HAP-1 (cell line): Measurements from ENCODE around the gene BRINP3.

Experiments used
- DNase-seq, 2 experiments: peaks; one replicate each; pipeline ENCODE4 v3.0.0-alpha.2; 2016 to 2020; ENCODE audit warnings: low spot score in 2 of 2
- H3K27me3 ChIP-seq: fragments of 250-450 bp; sonication (Bioruptor Pico); 2 replicates; pipeline ENCODE4 v1.5.1; 2020; ENCODE audit warnings: low read depth, mild to moderate bottlenecking, moderate library complexity
- H3K36me3 ChIP-seq: fragments of 250-450 bp; sonication (Bioruptor Pico); replicated peaks from 2 replicates; pipeline ENCODE4 v1.5.1; 2020; ENCODE audit warnings: mild to moderate bottlenecking
- H3K4me1 ChIP-seq: fragments of 250-450 bp; sonication (Bioruptor Pico); 2 replicates; pipeline ENCODE4 v1.5.1; 2020; ENCODE audit warnings: mild to moderate bottlenecking
- H3K4me3 ChIP-seq: fragments of 250-450 bp; sonication (Bioruptor Pico); 2 replicates; pipeline ENCODE4 v1.5.1; 2020; ENCODE audit warnings: mild to moderate bottlenecking, moderate library complexity
- H3K9me3 ChIP-seq: fragments of 250-450 bp; sonication (Bioruptor Pico); 2 replicates; pipeline ENCODE4 v1.5.1; 2020; ENCODE audit warnings: mild to moderate bottlenecking, moderate library complexity
- in situ Hi-C: fragments of 300-500 bp; cut with MboI; formaldehyde crosslinking; loops from 3 replicates; pipeline ENCODE4 v1.14.3; 2020; ENCODE audit warnings: low sequenced_read_pairs, inconsistent platforms, mixed read lengths

Gene BRINP3

DNA sequence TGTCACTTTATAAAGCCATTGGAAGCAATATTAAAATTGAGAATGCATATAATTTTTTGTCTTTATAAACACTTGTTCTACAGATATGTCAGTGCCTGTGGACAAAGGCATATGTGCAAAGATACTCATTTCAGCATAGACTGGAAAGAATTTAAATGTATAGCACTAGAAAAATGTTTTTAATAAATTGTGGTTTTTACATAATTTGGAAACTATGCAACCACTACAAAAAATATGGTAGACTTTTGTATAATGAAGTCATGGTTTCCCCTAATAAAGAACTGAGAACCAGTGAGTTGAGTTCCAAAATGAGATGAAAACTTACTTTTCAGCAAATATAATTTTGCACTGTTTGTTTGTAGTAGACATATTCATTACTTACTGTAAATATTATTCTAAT is 48.5 kb downstream of the BRINP3 start:
- Histone ChIP-seq H3K4me3 (no peak overlapping the region), H3K9me3 (no peaks in the 10 kb centered on the region), H3K36me3 (no peaks in the 10 kb centered on the region), H3K4me1 (no peaks in the 10 kb centered on the region), H3K27me3 (no peaks in the 10 kb centered on the region)
- no peak for DNase-seq
- in situ Hi-C loops, result no loop called here

DNA sequence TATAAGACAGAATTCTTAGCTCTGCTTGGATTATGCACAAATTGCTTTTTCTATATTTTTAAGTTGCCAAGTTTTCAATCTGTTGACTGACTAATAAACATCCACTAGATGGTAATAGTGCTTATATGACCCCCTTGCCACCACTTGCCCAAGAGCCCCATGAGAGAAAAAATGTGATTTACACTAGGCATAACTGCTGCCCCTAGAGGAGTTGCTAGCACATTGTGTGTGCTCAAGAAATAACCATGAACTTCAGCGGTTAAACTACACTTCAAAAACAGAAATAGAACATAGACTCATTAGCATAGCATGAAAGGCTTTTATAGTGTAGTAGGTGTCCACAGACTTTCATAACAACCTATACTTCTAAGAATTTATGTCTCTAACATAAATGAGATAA is 61.4 kb downstream of the BRINP3 start:
- no peaks in the 10 kb centered on the region for H3K27me3 ChIP-seq
- no peak for DNase-seq
- H3K4me3 ChIP-seq, result no peak overlapping the region
- no peaks in the 10 kb centered on the region for H3K9me3 ChIP-seq
- no peaks in the 10 kb centered on the region; the same call in 1 of the 2 replicates for H3K4me1 ChIP-seq
- H3K36me3 ChIP-seq, result no peaks in the 10 kb centered on the region
- in situ Hi-C loops, result no loop called here

DNA sequence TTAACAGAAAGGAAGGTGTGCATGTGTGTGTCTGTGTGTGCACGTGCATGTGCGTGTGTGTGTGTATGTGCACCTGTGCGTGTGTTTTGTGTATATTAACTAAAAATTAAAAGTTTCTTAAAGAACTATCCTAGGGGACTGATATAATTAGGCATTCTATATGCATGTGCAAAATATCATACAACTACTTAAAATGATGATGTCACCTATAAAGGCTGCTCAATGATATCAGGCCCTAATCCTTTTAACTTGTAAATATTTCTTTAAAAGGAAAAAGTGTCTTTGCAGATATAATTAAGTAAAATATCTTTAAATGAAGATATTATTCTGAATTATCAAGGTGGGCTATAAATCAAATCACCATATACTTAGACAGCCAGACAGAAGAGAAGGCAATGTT is 64.5 kb downstream of the BRINP3 start:
- Histone ChIP-seq H3K36me3 (no peaks in the 10 kb centered on the region), H3K27me3 (no peaks in the 10 kb centered on the region), H3K9me3 (no peaks in the 10 kb centered on the region), H3K4me3 (no peak overlapping the region), H3K4me1 (no peaks in the 10 kb centered on the region; the same call in 1 of the 2 replicates)
- in situ Hi-C loops, result no loop called here
- DNase-seq, result no peak

DNA sequence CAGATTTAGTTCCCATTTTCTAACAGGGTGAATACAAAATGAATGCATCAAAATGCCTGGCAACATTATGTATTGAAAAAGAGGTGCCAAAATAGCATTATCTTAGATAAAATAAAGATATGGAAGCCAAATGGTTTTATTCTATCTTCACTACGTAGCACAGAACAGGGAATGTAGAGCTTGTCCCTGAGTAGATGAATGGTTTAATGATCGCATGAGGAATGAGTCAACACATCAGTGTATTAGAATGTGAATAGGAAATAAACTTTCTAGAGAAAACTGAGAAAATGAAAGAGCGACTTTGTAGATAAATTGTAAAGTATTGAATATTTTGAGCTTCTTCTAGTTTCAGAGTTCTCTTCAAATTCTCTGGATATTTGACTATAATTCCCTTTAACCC is 74.3 kb downstream of the BRINP3 start:
- no peaks in the 10 kb centered on the region for H3K27me3 ChIP-seq
- in situ Hi-C loops, result no loop called here
- no peak overlapping the region for H3K4me3 ChIP-seq
- no peaks in the 10 kb centered on the region for H3K4me1 ChIP-seq
- DNase-seq, result no peak
- H3K9me3 ChIP-seq, result no peaks in the 10 kb centered on the region
- H3K36me3 ChIP-seq, result no peaks in the 10 kb centered on the region

DNA sequence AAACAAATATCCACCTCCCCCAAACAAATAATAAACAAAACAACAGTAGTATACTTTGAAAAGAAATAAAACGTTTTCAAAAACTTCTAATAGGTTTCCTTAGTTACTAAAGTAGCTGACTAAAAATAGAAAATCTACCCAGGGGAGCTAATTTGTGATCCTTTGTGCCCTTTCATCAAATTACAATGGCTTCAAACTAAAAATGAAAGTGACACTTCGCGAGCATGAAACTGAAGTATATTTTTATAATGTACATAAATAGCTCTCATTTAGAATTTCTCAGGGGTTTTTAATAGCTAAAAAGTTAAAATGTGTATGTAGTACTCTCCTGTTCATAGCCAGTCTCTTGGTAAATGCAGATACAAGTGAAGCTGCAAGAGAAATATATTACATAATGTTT is 78.4 kb downstream of the BRINP3 start:
- Histone ChIP-seq H3K4me1 (no peaks in the 10 kb centered on the region), H3K36me3 (no peaks in the 10 kb centered on the region), H3K4me3 (no peak overlapping the region), H3K9me3 (no peaks in the 10 kb centered on the region), H3K27me3 (no peaks in the 10 kb centered on the region)
- no peak for DNase-seq
- in situ Hi-C loops, result no loop called here

DNA sequence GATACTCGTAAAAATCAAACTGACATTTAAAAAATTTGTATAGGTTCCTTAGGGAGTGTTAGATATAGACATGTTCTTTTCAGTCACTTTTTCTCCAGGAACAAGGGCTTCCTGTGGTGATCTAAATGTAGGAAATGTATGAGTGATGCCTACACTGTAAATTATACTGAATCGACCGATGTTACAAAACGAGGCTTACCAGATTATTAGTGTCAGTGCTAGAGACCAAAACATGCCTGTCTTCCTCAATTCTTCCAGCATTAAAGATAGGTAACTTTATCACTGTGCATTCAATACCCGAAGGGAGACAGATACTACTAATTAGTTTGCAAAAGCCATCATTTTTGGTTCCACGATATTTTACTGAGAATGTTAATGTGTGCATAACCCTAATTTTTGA is 86.1 kb downstream of the BRINP3 start:
- peaks cover 15% of the 10 kb centered on the region for H3K4me1 ChIP-seq
- no peaks in the 10 kb centered on the region for H3K9me3 ChIP-seq
- no peak overlapping the region for H3K4me3 ChIP-seq
- H3K27me3 ChIP-seq, result no peaks in the 10 kb centered on the region
- no peaks in the 10 kb centered on the region for H3K36me3 ChIP-seq
- in situ Hi-C loops, result no loop called here
- no peak for DNase-seq

DNA sequence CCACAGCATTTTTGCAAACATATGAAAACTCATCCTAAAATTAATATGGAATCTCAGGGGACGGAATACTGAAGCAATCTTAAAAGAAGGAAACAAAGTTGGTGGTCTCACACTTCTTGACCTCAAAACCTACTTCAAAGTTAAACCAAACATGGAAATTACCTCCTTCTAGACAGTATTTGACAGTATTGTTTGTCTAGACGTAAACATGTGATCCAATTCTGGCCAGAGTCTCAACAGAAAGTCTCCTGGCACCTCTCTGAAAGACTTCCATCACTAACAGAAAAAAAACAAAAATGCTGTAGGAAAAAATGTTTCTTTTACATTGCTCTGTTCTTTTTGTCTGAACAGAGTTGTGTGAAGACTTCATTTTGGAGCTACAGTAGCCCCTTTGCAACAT is 99.7 kb downstream of the BRINP3 start:
- Histone ChIP-seq H3K4me3 (no peak overlapping the region), H3K4me1 (no peaks in the 10 kb centered on the region), H3K27me3 (no peaks in the 10 kb centered on the region), H3K9me3 (no peaks in the 10 kb centered on the region), H3K36me3 (no peaks in the 10 kb centered on the region)
- in situ Hi-C loops, result no loop called here
- no peak for DNase-seq

DNA sequence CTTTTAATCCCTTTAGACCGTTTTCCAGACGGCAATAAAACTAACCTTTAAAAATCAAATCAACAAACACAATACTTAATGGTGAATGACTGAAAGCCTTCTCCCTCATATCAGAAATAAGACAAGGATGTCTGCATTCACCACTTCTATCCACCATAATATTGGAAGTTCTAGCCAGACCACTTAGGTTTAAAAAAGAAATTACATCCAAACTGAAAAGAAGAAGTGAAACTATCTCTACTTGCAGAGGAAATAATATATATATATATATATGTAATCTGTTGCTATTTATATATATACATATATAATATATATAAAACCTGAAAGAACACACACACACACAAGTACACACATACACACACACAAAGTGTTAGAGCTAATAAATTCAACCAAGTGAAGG is 100.4 kb downstream of the BRINP3 start:
- in situ Hi-C loops, result no loop called here

DNA sequence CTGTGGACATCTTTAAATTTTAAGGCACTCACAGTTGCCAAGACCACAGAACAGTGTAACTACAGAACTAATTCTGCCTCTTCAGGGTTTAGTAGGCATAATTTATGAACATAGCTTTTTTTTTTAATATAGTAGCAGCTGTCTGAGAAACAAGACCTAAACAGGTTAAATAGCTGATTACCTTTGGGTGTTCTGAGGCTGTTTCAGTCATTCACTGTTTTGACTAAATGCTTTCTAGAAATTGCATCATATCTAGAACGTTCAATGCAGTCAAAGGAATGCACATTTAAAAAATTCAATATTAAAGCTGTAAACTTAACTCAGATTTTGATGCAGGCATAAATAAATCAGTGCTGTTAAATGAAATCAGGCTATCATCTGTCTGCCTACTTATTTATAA is 101.6 kb downstream of the BRINP3 start:
- no peaks in the 10 kb centered on the region for H3K9me3 ChIP-seq
- no peak overlapping the region for H3K4me3 ChIP-seq
- in situ Hi-C loops, result no loop called here
- H3K4me1 ChIP-seq, result no peaks in the 10 kb centered on the region
- H3K36me3 ChIP-seq, result no peaks in the 10 kb centered on the region
- no peak for DNase-seq
- H3K27me3 ChIP-seq, result no peaks in the 10 kb centered on the region

More for the DNA sequence above, 100.4 kb downstream of the BRINP3 start:
- Histone ChIP-seq H3K9me3 (no peaks in the 10 kb centered on the region), H3K27me3 (no peaks in the 10 kb centered on the region), H3K4me3 (no peak overlapping the region), H3K36me3 (no peaks in the 10 kb centered on the region), H3K4me1 (no peaks in the 10 kb centered on the region)
- no peak for DNase-seq

DNA sequence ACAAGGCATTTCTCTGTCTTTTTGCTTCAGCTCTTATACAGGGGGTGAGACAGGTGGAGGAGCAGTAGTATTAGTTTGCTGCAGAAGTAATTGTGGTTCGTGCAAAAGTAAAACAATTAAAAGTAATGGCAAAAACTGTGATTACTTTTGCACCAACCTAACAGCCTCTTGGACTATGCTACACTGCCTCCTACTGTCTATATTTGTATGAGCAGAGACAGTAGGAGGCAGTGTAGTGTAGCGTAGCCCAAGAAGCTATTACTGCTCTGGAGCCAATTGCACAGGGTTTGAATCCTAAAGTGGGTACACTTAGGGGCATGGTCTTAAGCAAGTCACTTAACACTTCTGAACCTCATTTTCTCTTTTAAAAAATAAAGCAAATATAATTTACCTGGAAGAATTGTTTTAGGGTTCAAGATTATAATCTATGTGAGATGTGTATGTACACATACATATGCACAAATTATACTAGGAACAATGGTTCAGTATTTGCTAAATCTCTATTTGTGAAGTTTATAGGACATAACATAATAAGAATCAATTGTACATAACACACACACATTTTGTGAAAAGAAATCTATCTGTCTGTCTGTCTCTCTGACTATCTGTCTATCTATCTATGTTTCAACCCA is 103.8 kb downstream of the BRINP3 start:
- peak; percentile 15 to 27 for DNase-seq
- Histone ChIP-seq H3K27me3 (no peaks in the 10 kb centered on the region), H3K4me1 (no peaks in the 10 kb centered on the region), H3K4me3 (no peak overlapping the region), H3K9me3 (no peaks in the 10 kb centered on the region), H3K36me3 (no peaks in the 10 kb centered on the region)
- in situ Hi-C loops, result no loop called here

DNA sequence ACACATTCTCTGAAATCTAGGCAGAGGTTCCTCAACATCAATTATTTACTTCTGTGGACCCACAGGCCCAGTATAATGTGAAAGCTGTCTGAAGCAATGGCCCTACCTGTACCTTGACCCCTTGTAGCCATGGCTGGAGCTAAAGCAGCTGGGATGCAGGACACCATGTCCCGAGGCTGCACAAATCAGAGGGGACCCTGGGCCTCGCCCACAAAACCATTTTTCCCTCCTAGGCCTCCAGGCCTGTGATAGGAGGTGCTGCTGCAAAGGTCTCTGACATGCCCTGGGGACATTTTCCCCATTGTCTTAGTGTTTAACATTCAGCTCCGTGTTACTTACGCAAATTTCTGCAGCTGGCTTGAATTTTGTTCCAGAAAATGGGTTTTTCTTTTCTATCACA is 110.5 kb downstream of the BRINP3 start:
- H3K4me3 ChIP-seq, result no peak overlapping the region
- in situ Hi-C loops, result no loop called here
- no peak for DNase-seq

DNA sequence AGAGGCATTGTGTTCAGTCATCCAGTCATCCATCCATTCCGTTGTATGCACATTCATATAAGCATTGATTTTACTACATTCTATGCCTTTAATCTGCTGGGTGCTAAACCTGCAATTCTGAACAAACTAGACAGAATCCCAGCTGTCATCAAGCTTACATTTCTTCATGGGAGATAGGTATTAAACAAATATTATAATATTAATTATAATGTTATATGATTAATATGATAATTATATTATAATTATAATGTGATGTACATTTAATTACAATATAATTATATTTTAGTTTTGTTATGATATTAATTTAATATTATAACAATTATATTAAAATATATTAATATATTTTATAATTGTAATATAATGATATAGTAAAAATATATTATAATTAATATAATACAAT is 112.4 kb downstream of the BRINP3 start:
- H3K4me3 ChIP-seq, result no peak overlapping the region
- H3K9me3 ChIP-seq, result no peaks in the 10 kb centered on the region
- DNase-seq, result no peak
- no peaks in the 10 kb centered on the region for H3K27me3 ChIP-seq
- H3K4me1 ChIP-seq, result no peaks in the 10 kb centered on the region
- in situ Hi-C loops, result no loop called here
- no peaks in the 10 kb centered on the region for H3K36me3 ChIP-seq

More for the DNA sequence above, 110.5 kb downstream of the BRINP3 start:
- Histone ChIP-seq H3K36me3 (no peaks in the 10 kb centered on the region), H3K4me1 (no peaks in the 10 kb centered on the region), H3K27me3 (no peaks in the 10 kb centered on the region), H3K9me3 (no peaks in the 10 kb centered on the region)

DNA sequence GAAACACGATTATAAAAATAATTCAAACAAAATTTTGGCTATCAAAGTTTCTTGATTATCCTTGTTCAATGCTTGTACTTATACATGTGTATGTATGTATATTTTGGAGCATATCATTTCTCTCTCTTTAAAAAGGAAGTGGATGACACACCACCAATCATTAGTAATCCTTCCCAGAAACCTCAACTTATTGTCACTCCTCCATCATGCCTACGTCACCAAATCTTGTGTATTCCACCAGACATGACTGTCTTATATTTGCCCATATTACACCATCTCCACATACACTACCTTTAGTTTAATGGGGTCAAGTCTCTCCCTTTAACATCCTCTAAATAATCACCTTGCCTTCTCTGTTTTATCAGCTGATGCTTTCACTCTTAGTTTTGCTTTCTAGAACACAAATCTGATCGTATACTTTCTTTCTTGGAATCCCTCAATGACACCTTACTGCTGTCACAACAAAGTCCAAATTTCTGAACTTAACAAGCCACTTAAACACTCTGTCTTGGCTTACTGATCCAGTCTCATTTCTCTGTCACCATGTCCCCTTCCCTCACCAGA is 124.0 kb downstream of the BRINP3 start:
- in situ Hi-C loops, result no loop called here
- Histone ChIP-seq H3K4me3 (no peak overlapping the region), H3K9me3 (no peaks in the 10 kb centered on the region)

DNA sequence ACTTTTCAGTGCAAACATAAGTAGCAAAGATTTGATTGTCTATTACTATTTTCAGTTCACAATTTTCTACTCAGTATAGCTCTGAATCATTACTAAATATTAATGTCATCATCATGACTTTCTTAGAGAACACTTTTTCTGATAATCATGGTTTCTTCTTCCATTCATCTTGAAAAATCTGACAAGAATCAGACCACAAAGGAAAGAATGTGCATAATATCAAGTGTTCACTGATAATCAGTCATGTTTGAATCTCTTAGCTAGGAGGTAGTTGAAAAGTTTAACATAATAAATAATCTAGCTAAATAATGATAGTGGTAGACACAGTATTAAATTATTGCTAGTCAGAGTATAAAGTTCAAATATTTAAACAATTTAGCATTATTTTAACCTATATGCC is 133.2 kb downstream of the BRINP3 start:
- no peaks in the 10 kb centered on the region for H3K36me3 ChIP-seq
- H3K27me3 ChIP-seq, result no peaks in the 10 kb centered on the region
- H3K4me3 ChIP-seq, result no peak overlapping the region
- no peaks in the 10 kb centered on the region for H3K9me3 ChIP-seq
- peaks cover 2% of the 10 kb centered on the region; the same call in 1 of the 2 replicates for H3K4me1 ChIP-seq
- DNase-seq, result no peak
- in situ Hi-C loops, result no loop called here

More for the DNA sequence above, 124.0 kb downstream of the BRINP3 start:
- Histone ChIP-seq H3K36me3 (no peaks in the 10 kb centered on the region), H3K4me1 (peaks cover 12% of the 10 kb centered on the region), H3K27me3 (no peaks in the 10 kb centered on the region)
- no peak for DNase-seq

DNA sequence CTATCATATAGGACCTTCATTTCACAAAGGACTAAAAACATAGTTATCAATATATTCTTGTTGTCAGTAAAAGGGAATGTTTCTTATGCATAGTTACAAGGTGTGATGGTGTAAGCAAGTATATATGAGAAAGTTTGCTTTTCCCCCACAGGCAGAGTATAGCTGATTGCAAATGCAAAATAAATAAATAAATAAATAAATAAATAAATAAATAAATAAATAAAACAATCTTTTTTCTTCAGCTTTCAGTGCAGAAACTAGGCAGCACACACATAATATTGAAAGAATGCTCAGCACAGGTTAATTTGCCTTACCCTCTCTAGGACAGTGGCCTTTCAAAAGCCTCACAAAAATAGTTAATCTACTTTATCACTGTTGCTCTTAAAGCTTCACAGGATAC is 138.8 kb downstream of the BRINP3 start:
- H3K9me3 ChIP-seq, result no peaks in the 10 kb centered on the region
- DNase-seq, result no peak
- in situ Hi-C loops, result no loop called here
- no peak overlapping the region for H3K4me3 ChIP-seq
- H3K36me3 ChIP-seq, result no peaks in the 10 kb centered on the region
- H3K27me3 ChIP-seq, result no peaks in the 10 kb centered on the region
- H3K4me1 ChIP-seq, result no peaks in the 10 kb centered on the region
